Suppressor macrophage (primary cell): Measurements from ENCODE around the gene LRP1-AS.

Source experiments
- DNase-seq, 4 experiments: peaks; one replicate each; pipeline ENCODE4 v3.0.0-alpha.2; 2020 to 2022

The LRP1-AS gene

DNA sequence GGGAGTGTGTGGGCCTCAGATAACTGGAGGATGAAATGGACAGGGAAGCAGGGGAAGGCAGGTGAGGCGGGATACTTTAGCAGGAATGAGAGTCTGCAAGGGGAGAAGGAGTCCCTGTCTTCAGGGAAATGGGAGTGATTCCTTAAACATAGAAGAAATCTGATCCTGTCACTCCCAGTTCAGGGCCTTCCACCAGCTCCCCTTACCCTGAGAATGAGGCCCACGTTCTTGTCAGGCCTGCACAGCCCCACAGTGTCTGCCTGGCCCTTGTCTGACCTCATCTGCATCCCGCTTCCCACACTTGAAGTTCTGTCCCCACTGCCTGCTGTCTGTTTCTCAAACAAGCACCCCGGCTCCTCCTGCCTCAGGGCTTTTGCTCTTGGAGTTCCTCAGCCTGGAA is 12.6 kb upstream of the LRP1-AS start:
- DNase-seq: no peak

DNA sequence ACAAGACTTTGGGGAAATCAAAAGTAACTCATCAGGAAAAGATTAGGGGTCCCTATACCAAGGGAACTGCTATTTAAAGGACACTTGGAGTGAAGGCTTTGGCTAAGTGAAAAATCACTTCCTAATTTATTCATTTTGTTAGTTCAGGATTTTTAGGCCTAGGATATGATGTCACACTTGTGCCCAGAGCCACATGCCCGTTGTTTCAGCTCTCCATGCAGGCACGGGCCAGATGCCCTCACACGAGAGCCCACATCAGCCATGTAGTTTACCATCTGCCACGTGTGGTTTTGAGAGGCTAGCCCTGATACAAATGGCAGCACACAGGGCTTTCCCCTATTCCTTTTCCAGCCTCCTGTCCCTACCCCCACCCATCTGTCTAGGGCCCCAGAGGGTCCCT is 11.9 kb upstream of the LRP1-AS start:
- DNase-seq: peak; percentile 73 to 88 (median 82)

GRCh38 chr12:57158665-57159064 is 11.2 kb upstream of the LRP1-AS start:
- no peak for DNase-seq

DNA sequence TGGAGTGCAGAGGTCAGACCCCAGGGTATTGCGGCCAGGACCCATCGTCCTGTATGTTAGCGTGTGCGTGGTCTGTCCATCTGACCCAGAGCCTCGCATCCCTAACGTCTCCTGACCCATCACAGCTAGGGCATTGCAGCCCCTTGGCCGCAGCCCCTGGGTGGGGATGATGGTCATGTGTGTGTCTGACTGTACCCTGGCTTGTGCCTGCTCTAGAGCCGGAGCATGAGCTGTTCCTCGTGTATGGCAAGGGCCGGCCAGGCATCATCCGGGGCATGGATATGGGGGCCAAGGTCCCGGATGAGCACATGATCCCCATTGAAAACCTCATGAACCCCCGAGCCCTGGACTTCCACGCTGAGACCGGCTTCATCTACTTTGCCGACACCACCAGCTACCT is 10.8 kb upstream of the LRP1-AS start:
- no peak for DNase-seq

- peak; percentile 86 to 95 (median 90) for DNase-seq
These were observed 10.3 kb upstream of the LRP1-AS start for GRCh38 chr12:57157588-57158173.

GRCh38 chr12:57156701-57157403 is 9.4 kb upstream of the LRP1-AS start:
- peak; percentile 42 to 79 (median 66) for DNase-seq

DNA sequence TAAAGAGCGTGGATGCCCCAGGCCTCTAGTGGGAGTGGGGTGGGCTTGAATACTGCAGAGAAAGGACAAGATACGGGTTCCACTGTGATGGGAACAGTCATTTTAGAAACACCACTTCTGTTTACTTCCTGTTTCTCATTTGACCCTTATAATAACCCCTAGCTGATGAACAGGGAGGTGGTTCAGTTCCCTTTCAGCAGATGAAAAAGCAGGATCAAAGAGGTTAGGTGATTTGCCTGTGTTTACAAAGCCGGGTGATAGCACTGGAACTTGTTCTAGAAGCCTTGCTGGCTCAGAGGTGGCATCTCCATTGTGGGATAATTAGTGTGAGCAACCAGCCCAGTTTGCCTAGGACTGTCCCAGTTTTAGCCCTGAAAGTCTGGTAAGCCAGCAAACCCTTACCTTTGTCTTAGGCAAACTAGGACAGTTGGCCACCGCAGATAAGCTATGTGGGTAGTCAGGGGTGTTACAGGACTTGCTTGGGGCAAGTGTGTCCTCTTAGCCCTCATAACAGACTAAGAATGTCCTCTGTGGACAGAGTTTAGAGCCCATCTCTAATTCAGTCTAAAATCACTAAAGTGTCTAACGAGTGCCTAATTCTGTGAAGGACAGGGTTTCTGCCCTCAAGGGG is 7.5 kb upstream of the LRP1-AS start:
- peak in 2 of 4 experiments; percentile 56 to 61 for DNase-seq

GRCh38 chr12:57154076-57154475 is 6.7 kb upstream of the LRP1-AS start:
- DNase-seq: no peak

DNA sequence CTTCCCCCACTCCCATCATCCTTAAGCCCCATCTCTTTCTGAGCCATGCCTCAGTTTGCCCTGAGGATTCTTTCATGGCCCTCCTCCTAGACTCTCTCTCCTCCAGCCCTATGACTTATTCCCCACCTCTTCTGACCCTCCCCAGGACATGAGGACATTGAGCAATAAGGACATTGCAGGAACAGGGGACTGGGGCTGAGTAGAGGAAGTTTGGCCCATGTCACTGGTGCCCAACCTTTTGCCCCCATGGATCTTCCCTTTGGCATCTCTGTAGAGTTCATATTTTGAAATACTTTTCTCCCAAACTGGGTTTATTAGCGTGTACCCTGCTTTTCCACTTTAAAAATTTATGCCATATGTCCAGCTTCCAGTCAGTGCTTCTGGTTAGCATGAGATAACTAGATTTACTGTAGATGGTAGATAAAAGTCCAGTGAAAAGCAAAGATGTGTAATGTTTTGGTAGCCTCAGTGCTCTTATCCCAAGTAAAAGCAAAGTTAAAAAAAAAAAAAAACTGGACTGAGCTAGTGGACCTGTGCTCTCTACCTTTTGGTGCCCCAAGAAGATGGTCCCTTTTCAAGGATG is 6.1 kb upstream of the LRP1-AS start:
- DNase-seq: peak; percentile 29 to 72 (median 62)

GRCh38 chr12:57152639-57153038 is 5.2 kb upstream of the LRP1-AS start:
- peak; percentile 70 to 87 (median 85) for DNase-seq

DNA sequence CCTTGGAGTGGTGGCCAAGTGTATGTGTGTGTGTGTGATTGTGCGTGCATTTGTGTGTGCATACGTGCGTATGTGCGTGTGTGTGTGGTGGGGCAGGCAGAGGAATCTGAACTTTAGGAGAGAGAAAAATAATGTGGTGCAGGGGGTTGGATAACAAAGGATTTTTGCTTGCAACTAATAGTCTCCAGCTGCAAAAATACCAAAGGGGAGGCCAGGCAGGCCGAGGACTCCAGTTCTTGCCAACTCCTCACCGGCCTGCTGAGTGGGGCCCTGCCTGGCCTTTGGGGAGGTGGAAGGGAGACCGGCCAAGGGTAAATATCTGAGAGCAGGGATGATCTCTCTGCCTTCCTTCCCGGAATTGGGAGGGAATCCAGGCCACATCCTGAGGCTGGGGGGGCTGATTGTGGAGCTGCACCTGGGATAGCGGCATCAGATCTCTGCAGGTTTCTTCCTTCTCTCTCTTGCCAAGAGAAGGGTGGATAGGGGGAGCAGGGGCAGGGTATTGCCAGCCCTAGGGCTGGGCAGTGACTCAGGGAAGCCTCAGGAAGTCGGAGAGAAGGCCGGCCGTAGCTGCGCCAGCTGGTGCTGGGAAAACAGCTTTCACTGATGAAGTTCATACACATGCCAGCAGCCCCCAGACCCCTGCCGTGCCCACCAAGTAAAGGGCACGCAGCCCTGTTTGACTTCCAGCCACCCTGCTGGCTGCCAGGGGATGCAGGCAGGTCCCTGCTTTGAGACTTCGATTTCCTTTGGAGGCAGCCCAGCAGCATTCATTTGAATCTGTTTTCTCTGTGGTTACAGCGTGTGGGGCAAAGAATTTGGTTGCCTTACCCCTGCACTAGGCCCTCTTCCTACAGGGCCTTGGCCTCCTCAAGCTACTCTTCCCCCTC is 4.6 kb upstream of the LRP1-AS start:
- DNase-seq: peak in 3 of 4 experiments; percentile 33 to 64 (median 36)

DNA sequence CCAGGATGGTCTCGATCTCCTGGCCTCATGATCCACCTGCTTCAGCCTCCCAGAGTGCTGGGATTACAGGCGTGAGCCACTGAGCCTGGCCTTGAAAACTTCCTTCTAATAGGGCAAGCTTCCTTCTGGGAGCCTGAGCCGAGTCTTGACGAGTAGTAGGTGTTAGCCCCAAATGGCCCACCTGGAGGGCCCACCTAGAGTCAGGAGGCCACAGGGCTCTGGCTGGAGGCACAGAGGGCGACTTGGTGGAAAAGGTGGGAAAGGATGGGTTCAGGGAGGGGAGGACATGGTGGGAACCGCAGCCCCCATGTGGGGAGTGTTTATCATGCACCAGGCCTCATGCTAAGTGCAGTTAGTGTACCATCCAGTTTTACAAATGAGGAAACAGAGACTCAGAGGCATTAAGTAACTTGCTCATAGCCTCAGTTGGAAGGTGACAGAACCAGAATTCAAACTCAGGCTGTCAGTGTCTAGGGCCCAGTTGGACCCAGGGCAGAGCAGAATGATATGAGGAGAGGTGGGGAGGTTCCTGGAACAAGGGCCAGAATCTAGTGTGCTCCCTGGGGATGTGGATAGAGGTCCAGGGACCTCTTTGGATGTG is 3.1 kb upstream of the LRP1-AS start:
- peak in 2 of 4 experiments; percentile 42 to 50 for DNase-seq

DNA sequence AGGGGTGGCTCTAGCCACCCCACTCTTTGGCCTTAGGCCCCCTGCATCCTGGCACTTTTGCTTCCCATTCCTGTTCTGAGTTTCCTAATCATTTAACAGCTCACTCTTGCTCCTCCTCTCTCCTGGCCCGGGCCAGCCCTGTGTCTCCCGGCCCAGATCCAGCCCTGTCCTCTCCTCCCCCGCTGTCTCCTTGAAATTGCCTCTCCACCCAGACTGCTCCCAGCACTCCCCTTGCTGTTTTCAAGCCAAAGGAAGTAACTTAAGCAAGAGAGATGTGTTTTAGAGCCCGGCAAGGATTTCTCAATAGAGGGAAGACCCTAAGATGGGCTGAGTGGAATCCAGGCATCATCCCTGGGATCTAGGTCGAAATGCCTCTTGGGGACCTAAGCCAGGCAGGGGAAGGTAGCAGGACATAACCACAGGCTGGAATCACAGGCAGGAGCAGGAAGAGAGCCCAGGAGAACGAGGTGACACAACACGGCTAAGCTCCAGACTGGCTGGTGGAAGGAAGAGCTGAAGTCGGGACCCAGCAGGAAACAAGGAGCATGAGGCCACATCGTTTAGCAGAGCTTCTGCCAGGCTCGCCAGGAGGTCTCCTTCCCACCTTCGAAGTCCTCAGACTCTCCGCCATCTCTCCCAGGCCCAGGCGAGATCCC is 2.0 kb upstream of the LRP1-AS start:
- peak in 1 of 4 experiments; percentile 54 for DNase-seq

DNA sequence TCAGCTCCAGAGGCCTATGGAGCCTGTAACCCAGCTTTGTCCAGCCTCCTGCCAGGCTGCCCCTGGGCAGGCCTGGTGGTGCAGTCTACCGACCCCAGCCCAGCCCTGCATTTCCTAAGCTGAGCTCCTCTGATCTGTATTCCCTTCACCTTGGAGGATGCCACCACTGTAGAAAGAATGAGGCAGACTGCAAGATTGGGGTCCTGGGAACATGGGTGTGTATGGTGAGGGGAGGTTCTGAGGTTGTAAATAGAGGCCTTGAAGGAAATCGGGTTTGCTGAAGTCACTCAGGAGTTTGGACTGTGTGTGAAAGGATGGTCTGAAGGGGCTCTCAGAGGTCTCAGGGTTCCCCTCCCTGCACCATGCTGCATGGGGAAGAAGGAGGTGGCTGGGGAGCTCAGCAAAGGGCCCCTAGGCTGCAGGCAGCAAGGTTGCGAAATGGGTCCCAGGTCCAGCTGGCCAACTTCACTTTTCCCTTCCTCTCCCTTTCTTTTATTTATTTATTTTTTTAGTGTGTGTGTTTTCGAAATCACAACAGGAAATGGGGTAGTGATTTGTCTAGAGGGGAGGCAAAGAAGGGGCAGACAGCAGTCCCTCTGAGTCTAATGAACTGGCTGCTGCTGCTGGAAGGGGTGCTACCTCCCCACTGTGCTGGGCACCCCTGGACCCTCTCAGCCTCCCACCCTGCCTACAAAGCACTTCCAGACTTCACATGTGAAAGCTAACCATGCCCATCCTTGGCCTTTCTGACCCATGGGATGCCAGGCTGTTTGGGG is 1.2 kb upstream of the LRP1-AS start:
- peak; percentile 69 to 88 (median 84) for DNase-seq

- DNase-seq: no peak
These were observed 1.3 kb downstream of the LRP1-AS start for GRCh38 chr12:57146092-57146491.

GRCh38 chr12:57145460-57146059 is 1.9 kb downstream of the LRP1-AS start:
- peak in 1 of 4 experiments; percentile 24 for DNase-seq

GRCh38 chr12:57143454-57143853 is 4.0 kb downstream of the LRP1-AS start:
- no peak for DNase-seq

GRCh38 chr12:57142727-57143126 is 4.7 kb downstream of the LRP1-AS start:
- DNase-seq: no peak

GRCh38 chr12:57142121-57142520 is 5.3 kb downstream of the LRP1-AS start:
- DNase-seq: no peak

GRCh38 chr12:57141249-57141648 is 6.2 kb downstream of the LRP1-AS start:
- DNase-seq: no peak
